Measurements from ENCODE around the gene PCDHB6. TPM values are rescaled to one million over a fixed set of nuclear protein-coding genes. Genes with fewer than 3 reads are reported as not detected.

Gene PCDHB6
- total RNA-seq, 1 experiment from 2014 or later, result not detected

DNA sequence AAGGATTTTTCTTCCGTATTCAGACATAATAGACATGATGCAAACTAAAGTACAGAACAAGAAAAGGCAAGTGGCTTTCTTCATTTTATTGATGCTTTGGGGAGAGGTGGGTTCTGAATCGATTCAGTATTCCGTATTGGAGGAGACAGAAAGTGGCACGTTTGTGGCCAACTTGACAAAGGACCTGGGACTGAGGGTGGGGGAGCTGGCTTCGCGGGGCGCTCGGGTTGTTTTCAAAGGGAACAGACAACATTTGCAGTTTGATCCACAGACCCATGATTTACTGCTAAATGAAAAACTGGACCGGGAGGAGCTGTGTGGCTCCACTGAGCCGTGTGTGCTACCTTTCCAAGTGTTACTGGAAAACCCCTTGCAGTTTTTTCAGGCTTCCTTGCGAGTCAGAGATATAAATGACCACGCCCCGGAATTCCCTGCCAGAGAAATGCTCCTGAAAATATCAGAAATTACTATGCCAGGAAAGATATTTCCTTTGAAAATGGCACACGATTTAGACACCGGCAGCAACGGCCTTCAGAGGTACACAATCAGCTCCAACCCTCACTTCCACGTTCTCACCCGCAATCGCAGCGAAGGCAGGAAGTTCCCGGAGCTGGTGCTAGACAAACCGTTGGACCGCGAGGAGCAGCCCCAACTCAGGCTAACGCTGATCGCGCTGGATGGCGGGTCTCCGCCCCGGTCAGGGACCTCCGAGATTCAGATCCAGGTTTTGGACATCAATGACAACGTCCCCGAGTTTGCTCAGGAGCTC lies 551 bp downstream of the PCDHB6 start:
- H3K9me3 Mint-ChIP-seq, result peaks cover 27 to 29% of the 10 kb centered on the region in 2 experiments
- H3K27me3 Mint-ChIP-seq (ENCODE audit: low read depth), result peaks cover 10% of the 10 kb centered on the region
- no CpG with 5 or more reads among the region's 33 CpGs for WGBS (ENCODE audit: extremely low coverage, insufficient read length, low lambda C conversion rate)
- H3K27ac Mint-ChIP-seq, result no peak overlapping the region
- Histone ChIP-seq H3K9ac (ENCODE audit: extremely low read depth, insufficient read length, low read length) (no peak overlapping the region), H2BK15ac (ENCODE audit: low read depth, low read length) (no peak overlapping the region), H3K4me1 (ENCODE audit: insufficient read depth, low read length) (no peaks in the 10 kb centered on the region), H3K56ac (ENCODE audit: insufficient read length, low read depth, low read length) (no peak overlapping the region), H2BK20ac (ENCODE audit: low read depth, low read length, poor library complexity, severe bottlenecking) (no peak overlapping the region), H2BK5ac (ENCODE audit: insufficient read length, low read length) (no peak overlapping the region), H4K5ac (ENCODE audit: insufficient read length, low read depth, low read length) (no peak overlapping the region), H3K23me2 (ENCODE audit: insufficient read length, low read depth, low read length, poor library complexity, severe bottlenecking) (no peaks in the 10 kb centered on the region), H3K4ac (ENCODE audit: low read depth, low read length) (no peak overlapping the region), H3K4me2 (ENCODE audit: insufficient read depth, insufficient read length, low read length) (no peak overlapping the region), H3K23ac (ENCODE audit: insufficient read length, low read depth, low read length) (no peak overlapping the region), H4K20me1 (ENCODE audit: control insufficient read depth, insufficient read depth, insufficient read length) (no peaks in the 10 kb centered on the region), H2AFZ (ENCODE audit: low read length) (no peak overlapping the region), H3K27ac (ENCODE audit: insufficient read length, low read depth, low read length) (no peak overlapping the region), H3K18ac (ENCODE audit: insufficient read length, low read depth, low read length) (no peak overlapping the region), H2BK12ac (ENCODE audit: insufficient read length, low read depth, low read length) (no peak overlapping the region), H2AK5ac (ENCODE audit: insufficient read length, low read length) (no peak overlapping the region), H4K91ac (ENCODE audit: insufficient read length, low read depth, low read length) (no peak overlapping the region), H3K79me1 (ENCODE audit: insufficient read depth, low read depth, low read length, poor library complexity, severe bottlenecking) (no peaks in the 10 kb centered on the region), H4K8ac (replicated peaks; ENCODE audit: insufficient read length, low read depth, low read length) (no peak overlapping the region), H3T11ph (ENCODE audit: low read length) (no peak overlapping the region), H2BK120ac (ENCODE audit: low read depth, low read length, poor library complexity, severe bottlenecking) (no peak overlapping the region), H3K9me3 (ENCODE audit: control insufficient read depth, low read depth, low read length) (peaks cover 9% of the 10 kb centered on the region), H3K14ac (ENCODE audit: insufficient read depth, low read length) (no peak overlapping the region; the same call in 1 of the 2 replicates), H3K27me3 (ENCODE audit: insufficient read depth, low read length) (no peaks in the 10 kb centered on the region), H3K79me2 (ENCODE audit: insufficient read depth, low read length) (no peaks in the 10 kb centered on the region)
- no peak for DNase-seq
- H3K36me3 Mint-ChIP-seq (ENCODE audit: insufficient read depth in 1 of 3, low read depth in 3 of 3), result peaks cover 0 to 20% (median 1%) of the 10 kb centered on the region in 3 experiments; a peak in 5 of 7 replicates
- TF ChIP-seq, protein P1, sequence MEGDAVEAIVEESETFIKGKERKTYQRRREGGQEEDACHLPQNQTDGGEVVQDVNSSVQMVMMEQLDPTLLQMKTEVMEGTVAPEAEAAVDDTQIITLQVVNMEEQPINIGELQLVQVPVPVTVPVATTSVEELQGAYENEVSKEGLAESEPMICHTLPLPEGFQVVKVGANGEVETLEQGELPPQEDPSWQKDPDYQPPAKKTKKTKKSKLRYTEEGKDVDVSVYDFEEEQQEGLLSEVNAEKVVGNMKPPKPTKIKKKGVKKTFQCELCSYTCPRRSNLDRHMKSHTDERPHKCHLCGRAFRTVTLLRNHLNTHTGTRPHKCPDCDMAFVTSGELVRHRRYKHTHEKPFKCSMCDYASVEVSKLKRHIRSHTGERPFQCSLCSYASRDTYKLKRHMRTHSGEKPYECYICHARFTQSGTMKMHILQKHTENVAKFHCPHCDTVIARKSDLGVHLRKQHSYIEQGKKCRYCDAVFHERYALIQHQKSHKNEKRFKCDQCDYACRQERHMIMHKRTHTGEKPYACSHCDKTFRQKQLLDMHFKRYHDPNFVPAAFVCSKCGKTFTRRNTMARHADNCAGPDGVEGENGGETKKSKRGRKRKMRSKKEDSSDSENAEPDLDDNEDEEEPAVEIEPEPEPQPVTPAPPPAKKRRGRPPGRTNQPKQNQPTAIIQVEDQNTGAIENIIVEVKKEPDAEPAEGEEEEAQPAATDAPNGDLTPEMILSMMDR (conservative IDR thresholded peaks at IDR 0.05), result no peak
- no peak overlapping the region for H3K4me3 Mint-ChIP-seq
- H3K4me1 Mint-ChIP-seq, result no peaks in the 10 kb centered on the region

All from H9 (cell line).